Fibroblast of villous mesenchyme (primary cell): ENCODE measurements around the gene SMCR8. TPM values are rescaled to one million over a fixed set of nuclear protein-coding genes. Genes with fewer than 3 reads are reported as not detected.

ENCODE experiments used
- DNase-seq: peaks from one replicate; pipeline ENCODE4 v3.0.0-alpha.2; 2010; ENCODE audit warnings: low read depth
- H3K4me3 ChIP-seq: 2 replicates; pipeline ENCODE4 v1.5.1; 2011; ENCODE audit warnings: low read depth, mild to moderate bottlenecking, low read length
- total RNA-seq: library from RNA; depleted of rRNA; stranded (reverse); fragments of >200 nt; gene quantifications from 2 replicates; pipeline ENCODE4 v1.2.3, GENCODE V29; 2012
- TF ChIP-seq, protein P1 (sequence below): IDR thresholded peaks from 2 replicates; pipeline ENCODE4 v1.5.1; 2012; ENCODE audit warnings: low read depth, mild to moderate bottlenecking, low read length; ENCODE audit not compliant: insufficient read depth

Gene SMCR8, protein sequence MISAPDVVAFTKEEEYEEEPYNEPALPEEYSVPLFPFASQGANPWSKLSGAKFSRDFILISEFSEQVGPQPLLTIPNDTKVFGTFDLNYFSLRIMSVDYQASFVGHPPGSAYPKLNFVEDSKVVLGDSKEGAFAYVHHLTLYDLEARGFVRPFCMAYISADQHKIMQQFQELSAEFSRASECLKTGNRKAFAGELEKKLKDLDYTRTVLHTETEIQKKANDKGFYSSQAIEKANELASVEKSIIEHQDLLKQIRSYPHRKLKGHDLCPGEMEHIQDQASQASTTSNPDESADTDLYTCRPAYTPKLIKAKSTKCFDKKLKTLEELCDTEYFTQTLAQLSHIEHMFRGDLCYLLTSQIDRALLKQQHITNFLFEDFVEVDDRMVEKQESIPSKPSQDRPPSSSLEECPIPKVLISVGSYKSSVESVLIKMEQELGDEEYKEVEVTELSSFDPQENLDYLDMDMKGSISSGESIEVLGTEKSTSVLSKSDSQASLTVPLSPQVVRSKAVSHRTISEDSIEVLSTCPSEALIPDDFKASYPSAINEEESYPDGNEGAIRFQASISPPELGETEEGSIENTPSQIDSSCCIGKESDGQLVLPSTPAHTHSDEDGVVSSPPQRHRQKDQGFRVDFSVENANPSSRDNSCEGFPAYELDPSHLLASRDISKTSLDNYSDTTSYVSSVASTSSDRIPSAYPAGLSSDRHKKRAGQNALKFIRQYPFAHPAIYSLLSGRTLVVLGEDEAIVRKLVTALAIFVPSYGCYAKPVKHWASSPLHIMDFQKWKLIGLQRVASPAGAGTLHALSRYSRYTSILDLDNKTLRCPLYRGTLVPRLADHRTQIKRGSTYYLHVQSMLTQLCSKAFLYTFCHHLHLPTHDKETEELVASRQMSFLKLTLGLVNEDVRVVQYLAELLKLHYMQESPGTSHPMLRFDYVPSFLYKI
- 17.1 and 21.6 TPM in 2 replicates for total RNA-seq

- TF ChIP-seq, protein P1, sequence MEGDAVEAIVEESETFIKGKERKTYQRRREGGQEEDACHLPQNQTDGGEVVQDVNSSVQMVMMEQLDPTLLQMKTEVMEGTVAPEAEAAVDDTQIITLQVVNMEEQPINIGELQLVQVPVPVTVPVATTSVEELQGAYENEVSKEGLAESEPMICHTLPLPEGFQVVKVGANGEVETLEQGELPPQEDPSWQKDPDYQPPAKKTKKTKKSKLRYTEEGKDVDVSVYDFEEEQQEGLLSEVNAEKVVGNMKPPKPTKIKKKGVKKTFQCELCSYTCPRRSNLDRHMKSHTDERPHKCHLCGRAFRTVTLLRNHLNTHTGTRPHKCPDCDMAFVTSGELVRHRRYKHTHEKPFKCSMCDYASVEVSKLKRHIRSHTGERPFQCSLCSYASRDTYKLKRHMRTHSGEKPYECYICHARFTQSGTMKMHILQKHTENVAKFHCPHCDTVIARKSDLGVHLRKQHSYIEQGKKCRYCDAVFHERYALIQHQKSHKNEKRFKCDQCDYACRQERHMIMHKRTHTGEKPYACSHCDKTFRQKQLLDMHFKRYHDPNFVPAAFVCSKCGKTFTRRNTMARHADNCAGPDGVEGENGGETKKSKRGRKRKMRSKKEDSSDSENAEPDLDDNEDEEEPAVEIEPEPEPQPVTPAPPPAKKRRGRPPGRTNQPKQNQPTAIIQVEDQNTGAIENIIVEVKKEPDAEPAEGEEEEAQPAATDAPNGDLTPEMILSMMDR: no peak
- H3K4me3 ChIP-seq: peak within 1 kb of the TSS; percentile 94
- DNase-seq: peak; percentile 99
Measured at GRCh38 chr17:18314731-18315561, at the start of gene SMCR8, which contains the start of gene TOP3A. Gene SMCR8, plus strand, starts transcription at chr17:18315293. Its CDS starts 497 bp downstream, at chr17:18315790. Gene TOP3A, minus strand, starts transcription at chr17:18314994. Its CDS starts 216 bp downstream, at chr17:18314778.

DNA sequence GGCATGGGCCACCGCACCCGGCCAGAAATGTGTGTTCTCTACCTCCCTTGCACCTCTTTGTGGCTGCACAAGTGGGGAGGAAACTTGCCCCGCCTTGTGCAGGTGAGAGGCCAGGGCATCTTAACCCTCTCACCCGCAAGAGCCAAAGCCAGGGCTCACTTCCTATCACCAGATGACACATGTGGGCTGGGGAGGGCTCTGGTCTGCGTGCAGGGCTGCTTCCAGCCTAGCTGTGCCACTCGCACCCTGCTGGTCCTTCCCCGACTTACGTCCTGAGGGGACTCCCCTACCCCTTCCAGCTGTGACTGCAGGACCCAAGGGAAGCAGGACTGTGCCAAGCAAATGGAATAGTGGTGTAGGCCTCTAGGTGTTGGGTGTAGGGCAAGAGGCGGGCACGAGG, 47.7 kb upstream of the SMCR8 start:
- H3K4me3 ChIP-seq: no peak overlapping the region
- DNase-seq: no peak
- TF ChIP-seq, protein P1: no peak

- no peak overlapping the region for H3K4me3 ChIP-seq
- TF ChIP-seq, protein P1: no peak
- DNase-seq: peak; percentile 21
Measured at GRCh38 chr17:18267927-18268711, 47.0 kb upstream of the SMCR8 start.

- TF ChIP-seq, protein P1: no peak
- no peak overlapping the region for H3K4me3 ChIP-seq
- no peak for DNase-seq
Measured at GRCh38 chr17:18270046-18270931, 44.8 kb upstream of the SMCR8 start.

DNA sequence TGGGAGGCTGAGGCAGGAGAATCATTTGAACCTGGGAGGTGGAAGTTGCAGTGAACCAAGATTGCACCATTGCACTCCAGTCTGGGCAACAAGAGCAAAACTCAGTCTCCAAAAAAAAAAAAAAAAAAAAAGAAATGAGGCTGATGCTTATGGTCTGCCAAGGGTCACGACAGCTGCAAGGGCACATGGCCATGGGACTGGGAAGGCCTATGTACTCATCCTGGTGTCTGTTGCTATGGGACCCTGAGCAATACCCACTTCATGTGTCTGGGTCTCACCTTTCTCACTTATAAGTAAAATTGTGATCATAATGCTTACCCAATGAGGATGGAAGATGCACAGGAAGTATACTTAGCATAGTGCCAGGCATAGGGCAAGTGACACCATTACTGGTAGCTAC, 38.0 kb upstream of the SMCR8 start:
- TF ChIP-seq, protein P1: no peak
- no peak for DNase-seq
- no peak overlapping the region for H3K4me3 ChIP-seq
